Bronchial epithelial cell (primary cell): ENCODE data around the gene PPP2R5C. TPM values are rescaled to one million over a fixed set of nuclear protein-coding genes. Genes with fewer than 3 reads are reported as not detected.
A peak's percentile ranks its signal among the peaks of the same experiment; 100 is the strongest.

Source experiments
- DNase-seq: peaks from one replicate; pipeline ENCODE4 v3.0.0-alpha.2; 2010; ENCODE audit warnings: low read depth
- FAIRE-seq: peaks from 2 replicates; lab custom pipeline; 2011; peaks lifted over from hg19 to GRCh38; lab: Jason Lieb, UNC
- H3K27me3 ChIP-seq: 2 replicates; pipeline ENCODE4 v1.5.1; 2011; ENCODE audit warnings: low read length; ENCODE audit not compliant: control insufficient read depth, insufficient read depth
- H3K36me3 ChIP-seq: 2 replicates; pipeline ENCODE4 v1.5.1; 2011; ENCODE audit warnings: low read length; ENCODE audit not compliant: control insufficient read depth, insufficient read depth
- H3K4me3 ChIP-seq: 2 replicates; pipeline ENCODE4 v1.5.1; 2011; ENCODE audit warnings: mild to moderate bottlenecking, low read depth, low read length, control low read depth
- total RNA-seq: library from RNA; depleted of rRNA; stranded (reverse); fragments of >200 nt; gene quantifications from 2 replicates; pipeline ENCODE4 v1.2.1, GENCODE V29; 2014
- TF ChIP-seq, protein P1 (sequence below): IDR thresholded peaks from 2 replicates; pipeline ENCODE4 v1.5.1; 2011; ENCODE audit warnings: mild to moderate bottlenecking, moderate library complexity, low read length, control low read depth, inconsistent platforms; ENCODE audit not compliant: insufficient read depth, severe bottlenecking

The PPP2R5C gene
- total RNA-seq, 1 donor from 2014 or later: 71.3 TPM

DNA sequence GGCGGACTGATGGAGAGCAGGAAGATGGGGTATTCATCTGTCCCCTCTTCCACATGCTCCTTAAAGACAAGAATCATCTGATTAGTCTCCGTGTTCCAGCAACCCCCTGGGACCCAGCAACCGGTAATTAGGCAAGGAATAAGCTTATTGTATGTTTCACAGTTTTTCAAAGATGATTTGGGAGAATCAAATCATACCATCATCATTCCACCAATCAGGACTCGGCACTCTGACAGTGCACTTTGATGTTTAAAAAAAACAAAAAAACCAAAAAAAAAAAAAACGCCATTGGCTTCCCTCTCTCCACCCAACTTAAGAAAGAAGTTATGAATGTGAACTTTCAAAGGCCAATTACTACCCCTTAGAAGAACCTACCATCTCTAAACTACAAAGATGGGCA lies 201.5 kb downstream of the PPP2R5C start:
- FAIRE-seq (no peak), DNase-seq (no peak)
- TF ChIP-seq, protein P1, sequence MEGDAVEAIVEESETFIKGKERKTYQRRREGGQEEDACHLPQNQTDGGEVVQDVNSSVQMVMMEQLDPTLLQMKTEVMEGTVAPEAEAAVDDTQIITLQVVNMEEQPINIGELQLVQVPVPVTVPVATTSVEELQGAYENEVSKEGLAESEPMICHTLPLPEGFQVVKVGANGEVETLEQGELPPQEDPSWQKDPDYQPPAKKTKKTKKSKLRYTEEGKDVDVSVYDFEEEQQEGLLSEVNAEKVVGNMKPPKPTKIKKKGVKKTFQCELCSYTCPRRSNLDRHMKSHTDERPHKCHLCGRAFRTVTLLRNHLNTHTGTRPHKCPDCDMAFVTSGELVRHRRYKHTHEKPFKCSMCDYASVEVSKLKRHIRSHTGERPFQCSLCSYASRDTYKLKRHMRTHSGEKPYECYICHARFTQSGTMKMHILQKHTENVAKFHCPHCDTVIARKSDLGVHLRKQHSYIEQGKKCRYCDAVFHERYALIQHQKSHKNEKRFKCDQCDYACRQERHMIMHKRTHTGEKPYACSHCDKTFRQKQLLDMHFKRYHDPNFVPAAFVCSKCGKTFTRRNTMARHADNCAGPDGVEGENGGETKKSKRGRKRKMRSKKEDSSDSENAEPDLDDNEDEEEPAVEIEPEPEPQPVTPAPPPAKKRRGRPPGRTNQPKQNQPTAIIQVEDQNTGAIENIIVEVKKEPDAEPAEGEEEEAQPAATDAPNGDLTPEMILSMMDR: no peak
- H3K36me3 ChIP-seq: peaks cover 1% of the 10 kb centered on the region
- no peak overlapping the region for H3K4me3 ChIP-seq
- no peaks in the 10 kb centered on the region for H3K27me3 ChIP-seq

- TF ChIP-seq, protein P1: no peak
- no peak for FAIRE-seq
- Histone ChIP-seq H3K4me3 (peak overlapping the region; percentile 7), H3K36me3 (peaks cover 2% of the 10 kb centered on the region), H3K27me3 (no peaks in the 10 kb centered on the region)
- no peak for DNase-seq
These were observed 202.3 kb downstream of the PPP2R5C start for GRCh38 chr14:101963656-101964296.

DNA sequence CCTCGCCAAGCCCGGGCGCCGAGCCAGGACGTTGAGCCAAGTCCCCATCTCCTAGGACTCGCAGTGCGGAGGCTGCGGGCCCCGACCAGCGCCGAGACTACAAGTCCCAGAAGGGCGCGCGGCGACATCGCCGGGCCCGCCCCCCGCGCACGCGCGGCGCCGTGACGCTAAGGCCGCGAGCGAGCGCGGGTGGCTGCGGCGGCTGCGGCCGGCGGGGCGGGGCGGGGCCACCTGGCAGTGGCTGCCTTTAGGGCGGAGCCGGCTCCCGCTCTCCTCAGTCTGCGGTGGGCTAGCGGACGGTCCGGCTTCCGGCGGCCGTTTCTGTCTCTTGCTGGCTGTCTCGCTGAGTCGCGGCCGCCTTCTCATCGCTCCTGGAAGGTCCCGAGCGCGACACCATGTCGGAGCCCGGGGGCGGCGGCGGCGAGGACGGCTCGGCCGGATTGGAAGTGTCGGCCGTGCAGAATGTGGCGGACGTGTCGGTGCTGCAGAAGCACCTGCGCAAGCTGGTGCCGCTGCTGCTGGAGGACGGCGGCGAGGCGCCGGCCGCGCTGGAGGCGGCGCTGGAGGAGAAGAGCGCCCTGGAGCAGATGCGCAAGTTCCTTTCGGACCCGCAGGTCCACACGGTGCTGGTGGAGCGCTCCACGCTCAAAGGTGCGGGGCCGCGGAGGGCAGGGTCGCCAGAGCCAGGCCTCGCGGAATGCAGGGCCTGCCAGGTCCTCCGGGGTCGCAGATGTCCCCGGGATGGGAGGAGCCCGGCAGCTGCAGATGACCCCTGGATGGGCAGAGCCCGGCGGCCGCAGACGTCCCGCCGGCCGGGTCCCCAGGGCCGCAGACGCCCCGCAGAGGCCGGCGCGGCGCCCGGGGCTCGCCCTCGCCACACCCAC lies 203.0 kb downstream of the PPP2R5C start, which contains the start of gene DYNC1H1:
TSS of gene DYNC1H1 (plus strand) at position 277 of the 884 bp plus-strand sequence. CDS start at position 396, 119 bp downstream.
- DNase-seq (peak; percentile 67), FAIRE-seq (no peak)
- H3K36me3 ChIP-seq: peaks cover 2% of the 10 kb centered on the region
- TF ChIP-seq, protein P1: no peak
- H3K4me3 ChIP-seq: peak within 1 kb of the TSS; percentile 98
- no peaks in the 10 kb centered on the region for H3K27me3 ChIP-seq

DNA sequence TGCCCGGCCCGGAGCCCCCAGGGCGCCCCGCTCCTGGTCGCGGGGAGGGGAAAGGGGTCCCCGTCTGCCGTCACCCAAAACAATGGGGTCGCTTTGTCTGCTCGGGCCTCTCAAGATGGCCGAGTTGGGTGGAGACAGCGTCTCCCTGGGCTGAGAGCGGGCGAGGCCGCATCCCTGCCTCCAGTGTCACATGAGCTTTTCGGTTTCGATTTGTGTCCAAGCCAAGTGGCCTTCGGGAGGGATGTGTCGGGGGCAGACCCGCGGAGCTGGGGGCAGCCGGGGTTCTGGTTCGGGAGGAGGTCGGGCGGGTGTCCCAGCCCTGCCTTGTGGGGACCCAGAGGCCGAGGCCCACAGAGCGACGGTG lies 203.7 kb downstream of the PPP2R5C start:
- no peaks in the 10 kb centered on the region for H3K27me3 ChIP-seq
- TF ChIP-seq, protein P1: no peak
- DNase-seq (no peak), FAIRE-seq (no peak)
- peak overlapping the region; percentile 98 for H3K4me3 ChIP-seq
- peaks cover 2% of the 10 kb centered on the region for H3K36me3 ChIP-seq

- Histone ChIP-seq H3K4me3 (peak overlapping the region; percentile 98), H3K27me3 (no peaks in the 10 kb centered on the region), H3K36me3 (peaks cover 2% of the 10 kb centered on the region)
- TF ChIP-seq, protein P1: no peak
- FAIRE-seq: no peak
- no peak for DNase-seq
These were observed 204.5 kb downstream of the PPP2R5C start for GRCh38 chr14:101965770-101966722.
